C4-2B (cell line): ENCODE results near the gene PPM1L.

ENCODE experiments used
- H3K27ac ChIP-seq: fragments of 450-650 bp; 2 replicates; pipeline ENCODE4 v1.5.1; 2017
- CTCF ChIP-seq: fragments of 450-650 bp; conservative IDR thresholded peaks from 2 replicates; pipeline ENCODE4 v1.5.1; 2017; ENCODE audit warnings: mild to moderate bottlenecking
- ZFX ChIP-seq: fragments of 450-650 bp; IDR thresholded peaks from 2 replicates; pipeline ENCODE4 v1.6.1; 2017

The PPM1L gene

GRCh38 chr3:161107311-161107710, 351.3 kb downstream of the PPM1L start:
- H3K27ac ChIP-seq, result no peak overlapping the region
- no peak for TF ChIP-seq CTCF
- TF ChIP-seq ZFX, result no peak

- no peak overlapping the region for H3K27ac ChIP-seq
- TF ChIP-seq ZFX (no peak), CTCF (no peak)
These were observed 352.8 kb downstream of the PPM1L start for GRCh38 chr3:161108840-161109239.

- TF ChIP-seq ZFX, result no peak
- H3K27ac ChIP-seq, result no peak overlapping the region
These were observed 361.6 kb downstream of the PPM1L start for GRCh38 chr3:161117646-161118045.

GRCh38 chr3:161126495-161126894, 370.5 kb downstream of the PPM1L start:
- TF ChIP-seq CTCF (no peak), ZFX (no peak)

More at GRCh38 chr3:161126495-161126894, 370.5 kb downstream of the PPM1L start:
- H3K27ac ChIP-seq, result no peak overlapping the region
